NCI-H2227 treated with DMSO at 0.1 percent for 48 hours (cell line): Measurements from ENCODE around the gene CCDC60.

Experiments
- DNase-seq: peaks from one replicate; lab custom pipeline; 2025; lab: John Stamatoyannopoulos, UW

CCDC60 gene

DNA sequence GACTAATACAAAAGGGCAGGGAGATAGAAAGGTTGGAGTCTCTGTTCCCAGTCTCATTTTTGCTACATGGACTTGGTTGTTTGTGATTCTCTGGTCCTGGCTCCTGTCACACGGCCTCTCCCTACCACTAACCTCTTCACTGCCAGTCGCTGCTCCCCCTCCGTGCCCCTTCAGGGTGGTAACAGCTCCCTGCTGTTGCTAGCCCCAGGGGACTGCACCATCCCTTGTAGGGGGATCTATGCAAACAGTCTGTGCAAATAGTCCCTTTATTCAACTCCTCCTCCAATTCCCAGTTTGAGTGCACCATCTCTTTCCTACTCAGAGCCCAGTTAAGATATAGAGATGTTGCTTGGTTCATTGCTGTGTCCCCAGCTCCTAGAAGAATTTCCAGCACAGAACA lies 51.1 kb downstream of the CCDC60 start:
- DNase-seq: no peak

DNA sequence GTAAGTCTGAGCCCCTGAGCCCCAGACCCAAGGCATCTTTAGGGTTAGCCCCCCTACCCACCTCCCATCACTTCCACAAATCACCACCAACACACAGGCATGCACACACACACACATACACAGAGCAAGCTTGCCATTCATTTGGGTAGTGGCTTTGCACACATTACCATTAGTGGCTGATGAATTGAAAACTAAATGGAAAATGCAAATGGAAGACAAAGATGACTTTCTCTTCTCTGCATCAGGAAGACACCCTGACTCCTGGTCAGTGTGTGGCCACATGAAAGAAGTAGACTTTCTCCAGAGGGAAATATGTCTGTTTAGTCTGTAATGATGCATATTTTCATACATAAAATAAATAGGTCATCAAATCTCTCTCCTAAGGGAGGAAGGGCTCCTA lies 55.2 kb downstream of the CCDC60 start:
- no peak for DNase-seq

DNA sequence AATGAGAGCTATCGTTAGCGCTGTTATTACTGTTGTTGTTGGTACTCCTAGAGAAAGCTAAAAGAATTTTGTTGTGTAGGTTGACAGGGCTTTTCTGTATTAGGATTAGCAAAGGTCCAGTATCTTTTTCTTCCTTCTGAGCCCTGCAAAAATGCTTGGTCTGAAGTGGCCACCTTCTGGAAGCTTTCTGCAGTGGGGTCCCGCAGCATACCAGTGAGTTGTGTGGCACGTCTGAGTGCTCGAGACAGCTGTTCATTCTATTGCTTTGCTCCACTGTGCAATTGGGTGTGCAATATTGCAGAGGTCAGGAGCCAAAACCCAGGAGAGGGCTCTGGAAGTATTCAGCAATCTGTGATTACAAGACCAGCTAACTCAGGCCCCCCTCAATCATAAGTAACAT lies 57.1 kb downstream of the CCDC60 start:
- no peak for DNase-seq

DNA sequence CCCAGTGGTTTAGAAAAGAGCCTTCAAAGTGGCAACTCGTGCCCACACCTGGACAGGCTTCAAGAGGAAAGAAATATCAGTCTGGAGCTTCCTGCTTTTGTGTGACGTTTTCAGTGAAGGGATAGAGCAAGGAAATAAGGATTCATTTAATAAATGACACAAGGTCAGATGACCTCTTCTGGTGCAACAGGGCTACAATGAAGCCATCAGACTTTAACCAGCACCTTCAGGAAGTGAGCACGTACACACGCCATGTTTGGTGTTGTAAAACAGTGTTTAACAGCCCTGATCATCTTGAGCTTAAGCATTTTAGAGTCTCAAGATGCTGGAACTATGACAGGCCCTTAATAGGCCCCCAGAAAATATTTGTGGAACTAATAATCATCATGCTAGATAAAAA lies 59.1 kb downstream of the CCDC60 start:
- no peak for DNase-seq

DNA sequence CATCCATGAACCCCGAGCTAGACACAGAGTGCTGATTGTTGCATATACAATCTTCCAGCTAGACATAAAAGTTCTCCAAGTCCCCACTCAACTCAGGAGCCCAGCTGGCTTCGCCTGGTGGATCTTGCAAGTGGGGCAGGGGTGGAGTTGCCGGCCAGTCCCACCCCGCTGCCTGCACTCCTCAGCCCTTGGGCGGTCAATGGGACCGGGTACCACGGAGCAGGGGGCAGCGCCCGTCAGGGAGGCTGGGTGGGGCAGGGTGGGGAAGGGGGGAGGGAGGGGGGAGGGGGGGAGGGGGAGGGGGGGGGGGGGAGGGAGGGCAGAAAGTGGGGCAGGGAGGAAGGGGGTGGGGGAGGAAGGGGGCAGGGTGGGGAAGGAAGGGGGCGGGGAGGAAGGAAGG lies 63.0 kb downstream of the CCDC60 start:
- no peak for DNase-seq

DNA sequence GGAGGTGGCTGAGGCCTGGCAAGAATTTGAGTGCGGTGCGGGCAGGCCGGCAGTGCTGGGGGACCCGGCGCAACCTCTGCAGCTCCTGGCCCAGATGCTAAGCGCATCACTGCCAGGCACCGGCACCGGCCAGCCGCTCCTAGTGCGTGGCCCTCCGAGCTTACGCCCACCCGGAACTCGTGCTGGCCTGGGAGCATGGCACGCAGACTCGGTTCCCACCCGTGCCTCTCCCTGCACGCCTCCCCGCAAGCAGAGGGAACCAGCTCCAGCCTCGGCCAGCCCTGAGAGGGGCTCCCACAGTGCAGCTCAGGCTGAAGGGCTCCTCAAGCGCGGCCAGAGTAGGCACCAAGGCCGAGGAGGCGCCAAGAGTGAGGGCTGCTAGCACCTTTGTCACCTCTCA lies 63.7 kb downstream of the CCDC60 start:
- no peak for DNase-seq

DNA sequence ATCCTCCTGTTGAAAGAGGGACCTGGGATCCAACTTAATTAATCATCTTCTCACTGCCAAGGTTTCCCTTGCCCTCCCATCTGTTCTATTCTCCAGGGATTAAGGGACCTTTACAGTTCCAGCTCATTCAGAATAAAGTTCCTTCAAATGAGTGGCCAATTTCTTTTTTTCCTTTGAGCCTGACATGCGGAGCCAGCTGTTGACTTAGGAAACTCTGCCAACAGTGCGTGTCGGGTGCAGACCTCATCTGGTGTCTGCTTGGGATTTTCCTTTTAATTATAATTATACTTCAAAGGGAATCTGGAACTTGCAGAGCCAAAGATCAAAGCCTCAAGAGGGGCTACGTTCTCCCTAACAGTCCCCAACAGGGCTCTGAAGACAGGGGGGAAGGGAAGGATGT lies 64.8 kb downstream of the CCDC60 start:
- no peak for DNase-seq

DNA sequence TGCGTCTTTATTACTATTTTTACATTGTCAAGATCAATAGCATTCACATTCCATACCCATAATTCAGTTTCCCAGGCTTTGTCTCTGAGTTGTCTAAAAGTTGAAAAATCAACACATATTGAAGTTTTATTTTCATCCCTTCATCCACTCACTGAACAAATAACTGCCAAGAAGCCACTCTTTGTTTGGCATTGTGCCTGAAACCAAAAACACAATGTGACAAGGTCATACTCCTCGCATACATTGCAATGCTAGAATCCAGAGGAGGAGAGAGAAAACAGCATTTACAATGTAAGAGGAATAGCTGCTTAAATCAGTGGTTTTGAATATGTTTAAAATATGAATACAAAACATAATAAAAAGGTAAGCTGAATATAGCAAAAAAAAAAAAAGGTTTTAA lies 71.8 kb downstream of the CCDC60 start:
- no peak for DNase-seq

DNA sequence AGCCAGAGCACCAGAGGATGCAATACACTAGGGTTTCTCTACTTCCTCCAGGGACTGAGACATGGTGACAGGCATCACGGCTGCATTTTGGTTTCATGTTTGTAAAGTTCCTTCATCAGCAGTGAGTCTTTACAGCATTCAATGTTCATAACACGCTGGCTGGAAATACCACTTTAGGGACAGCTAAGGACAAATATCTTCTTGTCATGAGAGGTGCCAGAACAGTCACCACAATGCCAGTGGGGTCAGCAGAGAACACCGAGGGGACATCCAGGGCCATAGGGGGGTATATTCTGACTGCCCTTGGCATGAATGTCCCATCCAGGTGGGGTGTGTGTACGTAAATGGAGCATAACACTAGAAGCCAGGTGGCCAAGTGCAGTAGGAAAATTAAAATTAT lies 72.3 kb downstream of the CCDC60 start:
- DNase-seq: no peak

DNA sequence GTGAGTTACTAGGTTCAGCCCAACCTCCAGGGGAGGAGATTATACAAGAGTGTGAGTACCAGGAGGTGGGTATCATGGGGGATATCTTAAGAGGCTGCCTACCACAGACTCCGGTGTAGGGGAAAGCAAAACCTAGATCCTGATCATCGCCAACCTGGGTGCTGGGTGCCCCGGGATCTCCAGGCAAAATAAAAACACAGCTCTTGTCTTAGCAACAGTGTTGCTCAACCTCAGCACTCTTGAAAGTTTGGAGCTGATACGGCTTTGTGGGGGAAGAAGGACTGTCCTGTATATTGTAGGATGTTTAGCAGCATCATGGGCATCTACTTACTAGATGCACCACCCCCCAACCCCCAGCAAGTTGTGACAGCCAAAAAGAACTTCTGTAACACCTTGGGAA lies 74.5 kb downstream of the CCDC60 start:
- no peak for DNase-seq

DNA sequence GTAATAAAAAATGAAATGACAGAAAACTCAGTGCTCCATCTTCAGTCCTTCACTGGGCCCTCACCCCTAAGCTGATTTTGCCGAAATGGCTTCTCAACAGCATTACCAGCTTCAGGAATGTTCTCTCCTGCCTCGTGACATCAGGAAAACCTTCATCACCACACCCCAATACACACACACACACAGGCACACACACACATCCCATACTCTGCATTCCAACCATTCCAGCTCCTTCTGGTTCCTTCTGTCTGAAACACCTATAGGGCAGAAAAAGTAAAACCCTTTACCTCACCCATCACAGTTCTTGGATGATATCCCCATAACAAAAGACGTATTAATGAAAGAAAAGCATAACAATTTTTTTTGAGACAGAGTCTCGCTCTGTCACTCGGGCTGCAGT lies 75.9 kb downstream of the CCDC60 start:
- no peak for DNase-seq

DNA sequence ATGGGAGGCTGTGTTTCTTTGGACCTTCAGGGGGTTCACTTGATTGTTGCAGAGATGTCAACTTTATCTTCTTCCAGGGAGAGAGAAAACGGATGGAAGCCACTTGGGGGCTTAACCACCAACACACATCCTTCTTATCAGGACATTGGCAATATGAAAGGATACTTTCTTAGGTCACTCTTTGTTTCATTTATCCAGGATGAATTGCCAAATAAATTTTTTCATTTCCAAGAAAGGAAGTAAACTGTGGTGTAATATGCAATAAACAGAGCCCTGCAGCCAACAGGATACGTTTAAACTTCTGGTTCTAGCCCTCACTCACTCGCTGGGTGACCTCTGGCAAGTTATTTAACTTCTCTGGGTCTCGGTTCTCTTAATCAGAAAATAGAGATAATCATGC lies 77.8 kb downstream of the CCDC60 start:
- no peak for DNase-seq

DNA sequence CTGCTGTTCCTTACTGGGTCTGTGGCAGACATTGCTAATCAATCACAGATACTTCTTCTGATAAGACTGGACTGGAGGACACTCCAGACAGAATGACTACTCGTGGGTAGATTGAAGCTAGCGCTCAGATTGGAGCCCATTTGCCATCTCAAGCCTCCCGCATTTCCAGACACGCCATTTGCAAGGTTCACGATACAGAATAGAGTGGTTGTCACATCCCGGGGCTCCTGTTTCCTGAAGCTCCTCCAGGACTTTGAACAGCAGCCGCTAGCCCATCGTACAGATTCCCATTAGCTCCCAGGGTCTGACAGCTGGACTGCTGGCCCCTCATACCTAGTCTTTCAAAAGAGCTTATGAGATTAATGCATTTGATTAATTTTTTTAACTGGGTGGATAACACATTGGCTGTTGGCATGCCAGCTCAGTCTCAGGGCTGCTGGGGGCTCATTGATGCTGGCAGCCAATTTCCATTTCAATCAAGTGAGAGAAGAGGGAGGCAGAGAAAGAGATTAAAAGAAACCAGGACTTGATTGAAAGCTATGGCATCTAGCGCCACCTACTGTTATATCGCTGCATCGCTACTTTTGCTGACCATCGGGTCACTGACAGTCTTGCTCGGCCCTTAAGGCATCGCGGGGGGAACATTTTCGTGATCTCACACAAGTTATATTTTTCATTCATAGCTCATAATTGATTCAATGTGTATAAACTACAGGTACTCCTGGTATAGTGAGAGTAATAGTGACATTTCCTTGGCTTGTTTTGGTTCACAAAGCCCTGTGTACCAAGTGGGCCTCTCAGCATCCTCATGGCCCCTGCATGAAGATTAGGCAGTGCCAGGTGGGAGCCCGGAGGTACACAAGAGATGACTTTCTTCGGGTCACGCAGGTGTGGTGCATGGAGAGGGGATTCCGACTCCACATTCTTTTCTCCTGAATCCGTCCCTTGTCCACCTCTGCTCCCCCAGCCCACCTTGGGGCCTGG lies 78.6 kb downstream of the CCDC60 start:
- DNase-seq: peak; percentile 86

DNA sequence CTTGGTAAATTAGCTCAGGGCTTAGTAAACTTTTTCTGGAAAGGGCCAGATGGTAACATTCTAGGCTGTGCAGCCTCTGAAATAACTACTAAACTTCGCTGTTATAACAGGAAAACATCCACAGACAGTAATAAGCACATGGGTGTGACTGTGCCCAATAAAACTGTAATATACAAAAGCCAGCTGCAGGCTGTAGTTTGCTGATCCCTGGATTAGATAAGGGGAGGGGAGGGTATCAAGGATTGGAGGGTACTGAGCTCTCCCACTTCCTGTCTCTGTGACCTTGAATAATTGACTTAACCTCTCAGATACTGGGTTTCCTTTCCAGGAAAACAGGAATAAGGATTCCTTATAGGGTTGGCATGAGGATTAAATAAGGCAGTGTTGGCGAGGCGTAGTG lies 81.2 kb downstream of the CCDC60 start:
- no peak for DNase-seq

DNA sequence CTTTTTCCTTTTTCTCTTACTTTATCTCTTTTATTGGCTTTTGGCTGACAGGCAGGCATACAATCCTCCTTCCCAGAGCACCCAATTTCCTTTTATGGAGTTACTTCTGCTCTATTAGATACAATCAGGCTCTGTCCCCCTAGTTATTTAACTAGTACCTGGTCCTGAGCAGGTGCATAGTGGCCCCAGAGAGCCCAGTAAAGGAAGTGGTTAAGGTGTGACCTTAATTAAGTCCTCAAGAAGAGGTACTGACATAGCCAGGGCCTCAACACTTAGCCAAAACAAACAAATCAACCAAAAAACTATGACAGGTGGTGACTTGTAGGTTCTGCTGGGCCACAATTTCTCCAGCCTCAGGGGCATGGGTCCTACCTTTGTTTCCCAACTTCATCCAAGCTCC lies 82.9 kb downstream of the CCDC60 start:
- DNase-seq: no peak

DNA sequence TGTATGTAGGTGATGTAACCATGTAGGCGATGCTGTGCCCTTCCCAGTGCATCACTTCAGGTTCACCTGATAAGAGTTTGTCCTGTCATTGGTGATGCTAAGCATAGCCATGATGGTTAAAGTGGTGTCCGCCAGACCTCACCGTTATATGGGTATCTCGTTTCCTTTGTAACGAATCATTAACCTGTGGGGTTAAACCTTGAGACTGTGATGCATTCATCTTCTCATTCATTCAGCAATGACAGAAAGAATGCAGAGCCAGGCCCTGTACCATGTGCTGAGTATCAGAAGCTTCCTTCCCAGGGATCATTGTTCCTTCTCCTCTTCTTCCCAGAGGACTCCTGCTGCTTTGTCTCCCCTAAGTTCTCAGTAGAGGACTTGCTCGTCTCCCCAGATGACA lies 84.9 kb downstream of the CCDC60 start:
- no peak for DNase-seq

DNA sequence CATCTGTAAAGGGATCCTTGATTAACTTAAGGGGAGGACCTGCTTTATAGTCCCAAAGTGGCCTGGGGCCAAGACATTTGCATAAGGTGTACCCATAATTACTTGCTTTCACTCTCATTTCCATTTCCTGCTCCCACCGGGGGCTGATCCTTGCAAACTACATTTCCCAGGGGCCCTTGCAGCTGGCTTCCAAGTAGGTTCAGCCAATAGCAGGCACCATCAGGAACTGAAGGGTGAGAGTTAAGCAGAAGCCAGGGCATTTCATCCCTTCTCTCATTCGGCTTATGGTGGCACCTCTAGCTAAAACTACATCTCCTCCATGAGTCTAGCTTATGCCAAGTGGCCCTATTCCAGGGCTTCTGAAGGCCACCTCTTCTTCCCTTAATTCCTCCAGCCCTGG lies 88.8 kb downstream of the CCDC60 start:
- no peak for DNase-seq

DNA sequence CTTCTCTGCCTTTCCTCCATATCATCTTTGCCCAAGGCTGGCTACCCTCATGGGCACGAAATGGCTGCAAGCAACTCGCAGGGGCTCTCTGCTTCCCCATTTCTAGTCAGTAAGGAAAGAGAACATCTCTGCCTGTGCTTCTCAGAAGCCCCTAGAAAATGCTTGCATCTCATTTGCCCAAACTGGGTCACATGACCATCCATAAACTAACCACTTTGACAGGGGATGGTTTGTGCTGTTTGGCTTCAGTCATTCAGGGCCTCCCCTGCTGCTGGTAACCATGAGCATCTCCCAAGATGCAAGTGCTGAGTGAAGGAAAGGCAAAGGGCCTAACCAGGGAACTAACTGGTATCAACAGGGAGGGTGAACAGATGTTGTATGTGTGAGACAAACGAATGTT lies 91.1 kb downstream of the CCDC60 start:
- DNase-seq: no peak

DNA sequence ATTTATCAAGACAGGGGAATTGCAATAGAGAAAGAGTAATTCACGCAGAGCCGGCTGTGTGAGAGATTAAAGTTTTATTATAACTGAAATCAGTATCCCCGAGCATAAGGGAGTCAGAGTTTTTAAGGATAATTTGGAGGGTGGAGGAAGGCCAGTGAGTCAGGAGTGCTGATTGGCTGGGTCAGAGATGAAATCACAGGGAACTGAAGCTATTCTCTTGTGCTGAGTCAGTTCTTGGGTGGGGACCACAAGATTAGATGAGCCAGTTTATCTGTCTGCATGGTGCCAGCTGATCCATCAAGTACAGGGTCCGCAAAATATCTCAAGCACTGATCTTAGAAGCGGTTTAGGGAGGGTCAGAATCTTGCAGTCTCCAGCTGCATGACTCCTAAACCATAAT lies 96.6 kb downstream of the CCDC60 start:
- no peak for DNase-seq

DNA sequence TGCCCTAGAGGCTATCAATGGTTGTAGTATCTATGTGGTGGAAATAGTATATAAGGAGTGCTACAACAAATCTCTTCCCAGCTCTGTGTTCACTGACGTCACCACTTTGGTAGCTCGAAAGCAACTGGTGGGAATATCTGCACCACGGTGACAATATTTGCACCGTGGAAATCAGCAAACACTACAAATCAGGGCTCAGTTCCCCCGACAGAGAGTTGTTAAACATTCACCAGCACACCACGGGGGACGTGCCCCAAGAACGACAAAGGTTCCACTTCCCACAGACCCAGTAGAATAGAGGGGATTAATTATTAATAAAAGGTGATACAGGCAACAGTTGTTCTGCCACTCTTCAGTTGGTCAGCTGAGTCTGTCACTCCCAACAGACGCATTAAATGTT lies 98.4 kb downstream of the CCDC60 start:
- DNase-seq: no peak

DNA sequence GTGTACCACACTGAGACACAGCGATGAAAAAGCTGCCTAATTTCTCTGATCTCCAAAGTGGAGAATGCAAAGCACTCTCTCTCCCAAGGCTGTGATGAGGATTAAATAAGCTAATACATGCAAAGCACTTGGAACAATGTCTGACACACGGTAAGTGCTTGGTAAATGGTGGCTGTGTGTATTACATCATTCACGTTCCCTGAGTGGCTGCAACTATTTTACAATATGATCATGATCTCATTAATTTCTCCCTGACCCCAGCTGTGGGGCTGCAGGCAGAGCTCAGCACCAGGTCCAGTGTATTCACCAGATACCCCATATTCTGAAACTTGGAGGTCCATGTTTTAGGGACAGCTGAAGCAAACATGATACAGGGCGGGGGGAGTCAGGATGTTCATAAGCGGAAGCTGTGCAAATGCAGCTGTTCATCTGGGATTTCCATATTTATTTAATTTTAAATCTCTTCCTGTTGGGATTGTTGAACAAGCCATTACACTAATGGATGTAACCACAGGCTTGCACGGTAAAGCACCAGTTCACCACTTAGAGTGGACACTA lies 106.4 kb downstream of the CCDC60 start:
- no peak for DNase-seq

DNA sequence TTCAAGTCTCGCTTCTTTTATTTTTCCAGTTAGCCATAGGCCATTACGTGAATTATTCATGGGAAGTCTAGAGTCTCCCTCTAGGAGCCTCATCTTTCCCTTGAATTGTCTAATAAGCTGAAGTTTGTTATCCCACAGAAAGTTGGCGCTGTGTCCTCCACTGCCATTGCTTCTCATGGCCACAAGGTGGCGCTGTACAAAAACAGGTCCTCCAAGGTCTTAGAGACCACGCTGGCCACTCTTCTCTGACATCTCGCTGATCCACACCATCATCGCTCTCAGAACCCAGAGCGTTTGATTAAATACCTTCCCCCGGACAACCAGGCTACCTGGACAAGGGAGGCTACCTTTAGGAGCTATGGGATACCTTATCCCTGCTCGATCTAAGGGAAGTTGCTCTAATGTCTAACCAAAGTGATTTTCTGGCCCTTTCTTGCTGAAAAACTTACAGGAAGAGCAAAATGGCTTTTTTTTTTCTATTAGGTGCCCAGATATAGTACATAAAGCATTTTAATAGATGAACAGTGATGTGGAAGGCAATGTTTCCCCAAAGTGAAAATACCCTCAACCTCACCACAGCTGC lies 110.0 kb downstream of the CCDC60 start:
- no peak for DNase-seq

DNA sequence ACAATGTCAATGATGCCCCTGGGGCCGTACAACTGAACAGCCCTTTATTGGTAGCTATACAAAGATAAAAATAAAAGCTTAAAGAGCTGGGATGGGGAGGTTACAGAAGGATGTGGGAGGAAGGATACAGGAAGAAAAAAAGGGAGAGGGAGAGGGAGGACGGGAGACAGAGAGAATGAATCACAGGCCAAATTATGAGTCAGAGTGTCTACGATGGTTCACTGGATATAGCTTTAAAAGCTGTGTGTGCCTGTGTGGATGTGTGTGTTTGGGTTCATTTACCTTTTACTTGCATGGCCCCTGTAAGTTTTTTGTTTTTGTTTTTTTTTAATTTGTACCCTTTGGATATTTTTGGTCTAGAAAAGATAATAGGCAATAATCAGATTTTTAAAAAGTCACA lies 111.9 kb downstream of the CCDC60 start:
- DNase-seq: peak; percentile 57
